Measurements from ENCODE around the gene CNTN5.

Gene CNTN5

GRCh38 chr11:99423428-99423983, 402.8 kb downstream of the CNTN5 start:
- Histone ChIP-seq H3K9me3 (replicated peaks in 1 of 11) (peaks cover 13 to 18% (median 16%) of the 10 kb centered on the region in 11 experiments), H4K20me1 (no peaks in the 10 kb centered on the region), H3K4me1 (no peaks in the 10 kb centered on the region), H3K36me3 (no peaks in the 10 kb centered on the region), H3K4me3 (no peak overlapping the region), H3K27ac (no peak overlapping the region), H3K9ac (no peak overlapping the region), H3K27me3 (no peaks in the 10 kb centered on the region), H3K4me2 (no peak overlapping the region)
- no peak for TF ChIP-seq Cebpa-rat (IDR thresholded peaks at IDR 0.05)

DNA sequence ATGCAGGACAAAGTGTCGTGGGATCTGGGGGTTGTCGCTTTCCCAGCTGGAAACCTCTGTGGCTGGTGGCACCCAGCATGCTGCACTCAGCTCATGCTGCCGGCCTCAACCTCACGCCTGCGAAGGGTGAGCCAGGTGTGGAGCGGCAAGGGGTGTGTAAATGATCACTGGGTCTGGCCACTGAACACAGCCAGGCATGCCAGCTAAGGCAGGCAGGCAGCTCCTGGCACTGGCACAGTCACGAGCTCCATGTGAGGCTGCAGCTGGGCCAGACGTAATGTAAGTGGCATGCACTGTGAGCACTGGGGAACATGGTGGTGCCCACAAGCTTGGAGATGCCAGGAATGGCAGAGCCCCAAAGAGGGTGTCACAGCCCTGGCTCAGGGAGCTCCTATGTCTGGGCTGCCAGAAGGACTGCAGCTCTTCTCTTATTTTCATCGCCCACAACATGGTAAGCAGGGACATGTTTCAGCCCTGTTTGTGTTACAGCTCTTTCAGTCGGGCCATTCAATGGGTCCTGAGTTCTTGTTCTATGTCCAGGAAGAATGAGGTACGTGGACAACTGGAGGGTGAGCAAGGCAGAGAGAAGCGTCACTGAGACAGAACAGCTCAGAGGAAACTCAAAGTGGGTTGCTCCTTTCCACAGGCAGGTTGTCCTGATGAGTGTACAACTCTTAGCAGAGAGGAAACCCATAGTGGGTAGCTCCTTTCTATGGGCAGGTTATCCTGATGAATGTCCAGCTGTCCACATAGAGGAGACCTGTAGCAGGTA, 403.8 kb downstream of the CNTN5 start:
- no peaks in the 10 kb centered on the region for H3K36me3 ChIP-seq
- no peak overlapping the region for H3K4me2 ChIP-seq
- H3K27ac ChIP-seq = no peak overlapping the region
- no peaks in the 10 kb centered on the region for H3K4me1 ChIP-seq
- H3K9ac ChIP-seq = no peak overlapping the region
- H3K9me3 ChIP-seq (replicated peaks in 1 of 11) = peaks cover 13 to 18% (median 16%) of the 10 kb centered on the region in 11 experiments
- H4K20me1 ChIP-seq = no peaks in the 10 kb centered on the region
- no peak overlapping the region for H3K4me3 ChIP-seq
- no peaks in the 10 kb centered on the region for H3K27me3 ChIP-seq
- no peak for TF ChIP-seq Cebpa-rat (IDR thresholded peaks at IDR 0.05)

DNA sequence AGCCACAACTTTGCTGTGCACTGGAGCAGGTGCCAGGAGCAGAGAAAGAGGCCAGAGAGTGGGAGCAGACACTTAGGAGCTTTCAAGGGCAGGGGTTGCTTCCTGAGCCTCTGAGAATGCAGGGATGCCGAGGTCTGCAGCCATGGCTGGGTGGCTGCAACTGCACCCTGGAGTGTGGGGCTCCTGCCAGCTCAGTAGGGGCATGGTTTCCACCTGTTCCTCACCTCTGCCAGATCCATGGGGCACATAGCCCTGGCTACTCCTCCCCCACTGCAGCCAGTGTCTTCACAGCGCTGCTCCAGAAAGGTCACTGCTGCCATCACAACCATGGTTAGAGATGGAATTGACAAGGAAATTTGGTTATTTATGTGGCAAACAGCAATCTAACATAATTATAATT, 404.8 kb downstream of the CNTN5 start:
- H3K27ac ChIP-seq = no peak overlapping the region
- H3K4me3 ChIP-seq = no peak overlapping the region
- H4K20me1 ChIP-seq = no peaks in the 10 kb centered on the region
- H3K9me3 ChIP-seq (replicated peaks in 1 of 11) = peaks cover 13 to 18% (median 16%) of the 10 kb centered on the region in 11 experiments
- no peak for TF ChIP-seq Cebpa-rat (IDR thresholded peaks at IDR 0.05)
- no peak overlapping the region for H3K9ac ChIP-seq
- no peak overlapping the region for H3K4me2 ChIP-seq
- H3K27me3 ChIP-seq = no peaks in the 10 kb centered on the region
- no peaks in the 10 kb centered on the region for H3K4me1 ChIP-seq
- no peaks in the 10 kb centered on the region for H3K36me3 ChIP-seq

DNA sequence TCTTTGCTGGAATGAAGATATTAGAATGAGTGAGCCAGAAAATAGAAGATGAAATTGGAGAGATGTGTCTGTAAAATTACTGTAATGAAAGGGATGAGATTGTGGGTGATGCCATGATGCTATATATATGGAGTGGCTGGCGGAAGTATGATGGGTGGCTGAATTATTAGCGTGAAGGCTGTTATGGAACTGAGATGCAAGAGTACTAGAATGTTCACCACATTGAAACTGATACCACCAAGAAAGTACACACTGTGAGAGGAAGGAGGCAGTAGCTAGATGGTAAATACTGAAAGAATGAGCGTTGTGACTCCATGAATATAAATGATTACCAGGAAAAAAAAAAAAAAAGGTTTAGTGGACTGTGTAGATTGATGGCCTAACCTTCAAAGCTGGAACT, 411.9 kb downstream of the CNTN5 start:
- no peaks in the 10 kb centered on the region for H3K36me3 ChIP-seq
- no peak for TF ChIP-seq Cebpa-rat (IDR thresholded peaks at IDR 0.05)
- no peaks in the 10 kb centered on the region for H3K9me3 ChIP-seq (replicated peaks in 1 of 11)
- H3K4me3 ChIP-seq = no peak overlapping the region
- no peaks in the 10 kb centered on the region for H3K27me3 ChIP-seq
- no peak overlapping the region for H3K27ac ChIP-seq
- H3K9ac ChIP-seq = no peak overlapping the region
- H3K4me2 ChIP-seq = no peak overlapping the region
- H3K4me1 ChIP-seq = no peaks in the 10 kb centered on the region
- no peaks in the 10 kb centered on the region for H4K20me1 ChIP-seq

DNA sequence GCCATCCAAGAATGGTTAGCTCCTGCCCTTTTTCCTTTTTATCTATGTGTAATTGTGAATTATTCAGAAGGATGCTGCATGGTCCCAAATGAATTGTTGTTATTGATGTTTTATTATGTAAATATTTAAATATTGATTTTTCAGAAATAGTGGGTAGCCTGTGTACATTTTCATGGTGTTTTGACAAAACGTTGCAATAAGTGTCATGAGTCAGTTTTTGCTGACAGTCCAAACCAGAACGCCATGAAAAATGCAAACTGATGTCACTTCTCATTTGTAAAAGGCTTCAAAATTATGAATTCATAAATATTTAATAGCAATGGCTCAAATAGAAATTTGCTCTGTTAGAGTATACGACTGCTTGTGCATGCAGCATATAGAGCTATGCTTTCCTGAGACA, 422.5 kb downstream of the CNTN5 start:
- Histone ChIP-seq H3K4me3 (no peak overlapping the region), H3K4me1 (no peaks in the 10 kb centered on the region), H3K27me3 (no peaks in the 10 kb centered on the region), H3K9me3 (replicated peaks in 1 of 11) (no peaks in the 10 kb centered on the region), H3K4me2 (no peak overlapping the region), H3K27ac (no peak overlapping the region), H3K9ac (no peak overlapping the region), H3K36me3 (no peaks in the 10 kb centered on the region), H4K20me1 (no peaks in the 10 kb centered on the region)
- no peak for TF ChIP-seq Cebpa-rat (IDR thresholded peaks at IDR 0.05)

- no peak overlapping the region for H3K4me2 ChIP-seq
- no peak overlapping the region for H3K9ac ChIP-seq
- no peaks in the 10 kb centered on the region for H3K9me3 ChIP-seq (replicated peaks in 1 of 11)
- no peak for TF ChIP-seq Cebpa-rat (IDR thresholded peaks at IDR 0.05)
- no peaks in the 10 kb centered on the region for H3K4me1 ChIP-seq
- H3K36me3 ChIP-seq = no peaks in the 10 kb centered on the region
- no peaks in the 10 kb centered on the region for H4K20me1 ChIP-seq
- H3K4me3 ChIP-seq = no peak overlapping the region
- H3K27ac ChIP-seq = no peak overlapping the region
- no peaks in the 10 kb centered on the region for H3K27me3 ChIP-seq
These were observed 425.7 kb downstream of the CNTN5 start for GRCh38 chr11:99446400-99446799.

DNA sequence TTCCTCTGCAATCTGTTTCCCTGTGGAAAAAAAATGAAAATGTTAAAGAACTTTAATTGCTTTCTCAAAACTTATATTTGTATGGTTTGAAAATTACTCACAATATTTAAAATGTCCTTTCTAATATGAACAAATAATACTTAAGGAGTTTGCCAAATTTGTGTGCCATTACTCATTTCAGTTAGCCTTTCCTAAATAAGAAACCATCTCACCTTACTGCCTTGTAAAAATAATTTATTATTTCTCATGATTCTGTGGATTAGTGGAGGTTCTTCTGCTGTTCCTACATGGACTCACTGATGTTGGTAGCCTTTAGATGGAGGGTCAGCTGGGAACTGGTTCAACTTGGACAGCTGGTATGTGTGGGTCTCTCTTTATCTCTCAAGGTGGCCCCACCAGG, 428.6 kb downstream of the CNTN5 start:
- no peak overlapping the region for H3K27ac ChIP-seq
- no peak overlapping the region for H3K9ac ChIP-seq
- no peaks in the 10 kb centered on the region for H3K9me3 ChIP-seq (replicated peaks in 1 of 11)
- no peaks in the 10 kb centered on the region for H3K36me3 ChIP-seq
- H3K27me3 ChIP-seq = no peaks in the 10 kb centered on the region
- H4K20me1 ChIP-seq = no peaks in the 10 kb centered on the region
- H3K4me2 ChIP-seq = no peak overlapping the region
- H3K4me1 ChIP-seq = no peaks in the 10 kb centered on the region
- H3K4me3 ChIP-seq = no peak overlapping the region
- TF ChIP-seq Cebpa-rat (IDR thresholded peaks at IDR 0.05) = no peak

DNA sequence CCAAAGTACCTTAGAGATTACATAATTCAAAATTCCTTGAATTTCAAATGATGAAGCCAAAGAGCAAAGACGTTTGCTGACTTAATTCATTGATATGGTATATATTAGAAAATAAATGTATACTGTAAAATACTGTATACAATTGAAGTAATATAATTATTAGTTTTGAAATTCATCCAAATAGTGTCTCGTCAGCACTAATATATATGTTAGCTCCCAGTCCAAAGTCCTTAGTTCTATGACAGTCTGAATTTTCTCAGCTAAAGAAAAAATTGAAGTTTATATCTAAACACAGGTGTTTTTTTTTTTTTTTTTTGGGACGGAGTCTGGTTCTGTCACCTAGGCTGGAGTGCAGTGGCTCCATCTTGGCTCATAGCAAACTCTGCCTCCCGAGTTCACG, 431.3 kb downstream of the CNTN5 start:
- H3K9ac ChIP-seq = no peak overlapping the region
- TF ChIP-seq Cebpa-rat (IDR thresholded peaks at IDR 0.05) = no peak
- H3K4me3 ChIP-seq = no peak overlapping the region
- no peaks in the 10 kb centered on the region for H3K36me3 ChIP-seq
- no peak overlapping the region for H3K27ac ChIP-seq
- no peaks in the 10 kb centered on the region for H4K20me1 ChIP-seq
- H3K9me3 ChIP-seq (replicated peaks in 1 of 11) = no peaks in the 10 kb centered on the region
- H3K4me1 ChIP-seq = no peaks in the 10 kb centered on the region
- H3K4me2 ChIP-seq = no peak overlapping the region
- H3K27me3 ChIP-seq = no peaks in the 10 kb centered on the region

DNA sequence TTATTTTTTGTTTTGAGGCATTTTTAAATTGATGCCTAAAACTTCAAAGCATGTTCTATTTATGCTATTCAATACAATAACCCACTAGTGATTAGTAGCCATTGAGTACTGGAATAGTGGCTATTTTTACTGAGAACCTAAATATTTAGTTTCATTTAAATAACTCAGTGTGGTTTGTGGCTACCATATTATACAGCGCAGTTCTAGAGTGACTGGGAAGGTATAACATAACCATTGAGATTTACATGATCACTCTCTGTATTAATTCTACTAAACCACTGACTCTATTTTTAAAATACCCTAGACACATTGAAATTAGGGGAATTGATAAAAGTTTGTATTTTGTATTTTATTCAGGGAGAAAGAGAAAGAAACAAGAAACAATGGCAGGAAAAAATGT, 441.2 kb downstream of the CNTN5 start:
- H4K20me1 ChIP-seq = no peaks in the 10 kb centered on the region
- peaks cover 0 to 6% (median 0%) of the 10 kb centered on the region in 11 experiments; a peak in 1 of 22 replicates for H3K9me3 ChIP-seq (replicated peaks in 1 of 11)
- no peak for TF ChIP-seq Cebpa-rat (IDR thresholded peaks at IDR 0.05)
- H3K27me3 ChIP-seq = no peaks in the 10 kb centered on the region
- H3K36me3 ChIP-seq = no peaks in the 10 kb centered on the region
- no peak overlapping the region for H3K4me3 ChIP-seq
- no peaks in the 10 kb centered on the region for H3K4me1 ChIP-seq
- H3K9ac ChIP-seq = no peak overlapping the region
- H3K4me2 ChIP-seq = no peak overlapping the region
- H3K27ac ChIP-seq = no peak overlapping the region

DNA sequence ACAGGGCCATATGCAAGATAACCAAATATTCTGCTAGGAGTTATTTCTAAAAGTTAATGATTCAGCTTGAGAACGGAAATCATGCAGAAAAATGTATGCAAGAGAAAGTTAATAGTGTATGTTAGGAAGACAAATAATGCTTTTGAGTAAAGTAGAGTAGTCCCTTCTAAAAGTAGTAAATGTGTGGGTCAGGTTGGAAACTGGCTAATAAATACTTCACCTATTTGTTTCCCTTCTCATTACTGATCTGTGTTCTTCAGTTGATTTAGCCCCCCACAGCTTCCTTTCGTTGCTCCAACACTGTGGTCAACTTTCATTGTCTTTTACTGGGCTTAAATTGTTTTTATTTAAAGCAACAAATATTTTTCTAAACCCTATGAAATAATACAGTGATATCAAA, 444.2 kb downstream of the CNTN5 start:
- TF ChIP-seq Cebpa-rat (IDR thresholded peaks at IDR 0.05) = no peak
- no peaks in the 10 kb centered on the region for H3K27me3 ChIP-seq
- H3K36me3 ChIP-seq = no peaks in the 10 kb centered on the region
- H3K27ac ChIP-seq = no peak overlapping the region
- H3K4me2 ChIP-seq = no peak overlapping the region
- no peaks in the 10 kb centered on the region for H3K4me1 ChIP-seq
- H3K9me3 ChIP-seq (replicated peaks in 1 of 11) = peaks cover 0 to 6% (median 0%) of the 10 kb centered on the region in 11 experiments; a peak in 1 of 22 replicates
- H3K9ac ChIP-seq = no peak overlapping the region
- H3K4me3 ChIP-seq = no peak overlapping the region
- no peaks in the 10 kb centered on the region for H4K20me1 ChIP-seq
